ENCODE measurements around the gene MIEF1.

- TF ChIP-seq CTCF (IDR thresholded peaks at IDR 0.05 in 4 of 5, conservative IDR thresholded peaks at IDR 0.05 in 1 of 5) (no peak), POLR2A (IDR thresholded peaks at IDR 0.05) (no peak)
Observed at GRCh38 chr22:39558950-39559349, 56.9 kb downstream of the MIEF1 start.

All from gastrocnemius medialis (tissue), 4 donors.